ENCODE measurements around the gene SNRPF.
"Not testable (repeated sequence)": the region's sequence is repeated elsewhere in the genome, so short reads cannot be mapped to it uniquely, and the experiment has no call there.

The SNRPF gene

DNA sequence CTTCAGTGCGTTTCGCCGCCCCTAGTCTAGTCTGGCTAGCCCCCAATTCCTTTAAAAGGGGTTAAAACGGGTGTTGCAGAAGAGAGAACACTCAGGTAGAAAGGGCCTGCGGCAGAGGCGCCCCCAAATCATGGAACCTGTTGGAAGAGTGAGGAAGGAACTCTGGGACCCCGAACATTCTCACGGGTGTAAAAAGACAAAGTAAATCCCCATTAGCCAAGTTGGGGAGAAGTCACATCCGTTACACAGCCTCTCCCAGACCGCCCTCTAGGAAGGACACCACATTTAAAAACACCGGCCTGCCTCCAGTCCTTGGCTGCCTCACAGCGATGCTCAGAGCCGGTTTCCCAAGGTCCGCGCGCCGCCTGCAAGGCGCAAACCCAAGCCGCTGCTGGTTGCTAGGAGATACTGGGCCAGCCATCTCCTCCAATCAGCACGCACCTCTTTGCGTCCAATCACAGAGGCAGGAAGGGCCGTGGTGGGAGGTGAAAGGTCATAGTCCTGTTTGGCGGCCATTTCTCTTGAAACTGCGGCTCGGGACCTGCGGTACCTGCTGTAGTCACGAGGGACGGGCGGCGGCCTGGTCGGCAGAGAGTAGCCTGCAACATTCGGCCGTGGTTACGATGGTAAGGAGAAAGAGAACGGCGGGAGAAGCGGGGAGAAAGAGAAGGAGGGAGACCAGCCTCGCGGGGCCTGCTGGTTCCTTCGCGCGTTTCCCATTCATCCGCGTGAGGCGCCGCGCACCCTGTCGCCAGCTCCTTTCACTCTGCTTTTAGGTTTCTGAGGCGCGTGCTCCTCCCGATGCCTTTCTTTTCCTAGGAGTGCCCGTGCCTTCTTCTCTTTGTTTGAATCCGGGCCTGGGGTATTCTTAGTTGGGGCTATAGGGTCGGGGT is at the start of gene SNRPF:
Gene SNRPF, plus strand, starts transcription at position 502 of the 893 bp plus-strand sequence. Its CDS starts 122 bp downstream, at position 624.
- H3K4me1 ChIP-seq (ENCODE audit: insufficient read depth, low read length): peaks cover 7% of the 10 kb centered on the region; the same call in 1 of the 2 replicates
- H3K9me3 ChIP-seq (ENCODE audit: insufficient read depth, low read depth, low read length): 0 out of 2 replicates have a peak, but pooled peaks cover 3% of the 10 kb centered on the region
- H3K27ac ChIP-seq (ENCODE audit: low read length): peak within 1 kb of the TSS; percentile 16
- no peaks in the 10 kb centered on the region for H3K27me3 ChIP-seq (ENCODE audit: insufficient read depth, low read length)
- peak within 1 kb of the TSS; percentile 89 for H3K4me3 ChIP-seq (ENCODE audit: low read length)
- peak within 1 kb of the TSS; percentile 97 for H3K9ac ChIP-seq (ENCODE audit: low read depth, low read length)
- H3K36me3 ChIP-seq (ENCODE audit: insufficient read depth, low read depth, low read length): peaks cover 31% of the 10 kb centered on the region

DNA sequence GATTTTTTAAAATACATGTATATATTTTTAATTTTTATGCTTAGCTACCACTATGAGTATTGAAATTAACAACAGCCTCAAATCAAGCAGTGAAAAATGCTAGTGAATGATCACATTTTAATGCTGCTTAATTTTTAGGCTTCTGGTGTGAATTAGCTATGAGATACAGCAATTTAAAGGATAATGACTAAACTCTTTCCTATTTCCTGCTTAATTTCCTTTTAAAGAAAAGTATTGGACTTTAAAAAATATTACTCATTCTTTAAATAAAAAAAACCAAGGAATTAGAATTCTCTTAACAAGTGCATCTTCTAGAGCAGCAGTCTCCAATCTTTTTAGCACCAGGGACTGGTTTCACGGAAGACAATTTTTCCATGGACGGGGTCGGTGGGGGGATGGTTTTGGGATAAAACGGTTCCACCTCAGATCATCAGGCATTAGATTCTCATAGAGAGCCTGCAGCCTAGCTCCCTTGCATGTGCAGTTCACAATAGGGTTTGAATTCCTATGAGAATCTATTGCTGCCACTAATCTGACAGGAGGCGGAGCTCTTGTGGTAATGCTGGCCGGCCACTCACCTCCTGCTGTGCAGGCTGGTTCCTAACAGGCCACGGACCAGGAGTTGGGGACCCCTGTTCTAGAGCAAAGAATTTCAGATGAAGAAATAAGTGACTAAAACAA is 49.6 kb upstream of the SNRPF start:
- Histone ChIP-seq H3K27ac (ENCODE audit: low read length) (no peak overlapping the region), H3K27me3 (ENCODE audit: insufficient read depth, low read length) (no peaks in the 10 kb centered on the region), H3K4me3 (ENCODE audit: low read length) (no peak overlapping the region), H3K4me1 (ENCODE audit: insufficient read depth, low read length) (no peaks in the 10 kb centered on the region), H3K9ac (ENCODE audit: low read depth, low read length) (no peak overlapping the region), H3K9me3 (ENCODE audit: insufficient read depth, low read depth, low read length) (peaks cover 8% of the 10 kb centered on the region; the same call in 1 of the 2 replicates), H3K36me3 (ENCODE audit: insufficient read depth, low read depth, low read length) (no peaks in the 10 kb centered on the region)

DNA sequence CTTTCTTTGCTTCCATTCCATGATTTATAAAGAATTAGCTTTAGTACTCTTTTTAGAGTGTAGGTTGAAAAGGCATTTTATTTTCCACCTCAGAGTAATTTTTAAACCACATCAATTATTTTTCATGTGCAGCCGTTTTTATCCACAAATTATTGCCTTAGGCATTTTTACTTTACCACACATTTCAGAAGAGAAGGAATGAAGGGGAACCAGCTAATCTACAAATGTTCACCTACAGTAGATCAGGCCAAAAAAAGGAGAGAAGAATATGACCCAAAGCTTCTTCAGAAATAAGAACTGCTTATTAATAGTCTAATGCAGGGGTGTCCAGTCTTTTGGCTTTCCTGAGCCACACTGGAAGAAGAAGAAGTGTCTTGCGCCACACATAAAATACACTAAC is 48.3 kb upstream of the SNRPF start:
- Histone ChIP-seq H3K36me3 (ENCODE audit: insufficient read depth, low read depth, low read length) (no peaks in the 10 kb centered on the region), H3K4me1 (ENCODE audit: insufficient read depth, low read length) (no peaks in the 10 kb centered on the region), H3K27me3 (ENCODE audit: insufficient read depth, low read length) (no peaks in the 10 kb centered on the region), H3K9ac (ENCODE audit: low read depth, low read length) (no peak overlapping the region), H3K9me3 (ENCODE audit: insufficient read depth, low read depth, low read length) (peaks cover 8% of the 10 kb centered on the region; the same call in 1 of the 2 replicates), H3K4me3 (ENCODE audit: low read length) (no peak overlapping the region), H3K27ac (ENCODE audit: low read length) (no peak overlapping the region)

DNA sequence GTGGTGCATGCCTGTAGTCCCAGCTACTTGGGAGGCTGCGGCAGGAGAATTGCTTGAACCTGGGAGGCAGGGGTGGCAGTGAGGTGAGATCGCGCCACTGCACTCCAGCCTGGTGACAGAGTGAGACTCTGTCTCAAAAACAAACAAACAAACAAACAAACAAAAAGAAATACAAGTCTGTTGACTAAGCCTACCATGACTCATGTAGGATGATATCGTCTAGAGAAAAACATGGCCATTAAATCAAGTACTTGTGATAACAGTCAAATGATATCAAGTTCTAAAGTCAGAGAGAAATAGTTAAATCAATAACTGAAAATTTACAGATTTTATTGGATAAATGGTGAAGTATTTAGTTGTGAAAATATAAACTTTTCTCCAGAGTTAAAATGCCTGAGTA is 46.6 kb upstream of the SNRPF start:
- not testable (repeated sequence) for H3K9ac ChIP-seq (ENCODE audit: low read depth, low read length)

DNA sequence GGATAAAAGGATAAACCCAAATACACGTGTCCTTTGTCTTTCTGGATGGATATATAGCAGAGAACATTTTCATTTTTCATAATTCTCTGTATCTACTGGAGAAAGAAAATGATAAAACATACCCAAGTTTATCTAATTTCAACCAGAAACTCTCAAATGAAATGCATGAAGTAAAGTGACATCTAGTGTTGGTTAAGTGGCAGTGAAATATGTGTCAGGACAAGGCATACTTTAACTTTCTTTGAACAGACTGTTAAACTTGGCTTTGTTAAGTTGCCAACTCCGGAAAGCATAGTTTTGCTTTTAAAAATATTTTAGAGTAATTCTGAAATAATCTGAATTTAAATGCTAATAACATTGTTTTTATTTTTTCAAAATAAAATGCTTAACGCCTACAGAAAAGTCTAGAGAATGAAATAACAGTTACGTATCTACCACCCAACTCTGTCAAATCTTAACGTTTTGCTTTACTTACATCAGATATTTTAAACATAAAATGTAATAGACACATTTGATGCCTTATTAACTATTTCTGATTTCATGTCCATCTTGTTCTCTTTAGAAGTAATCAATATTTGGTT is 43.0 kb upstream of the SNRPF start:
- H3K9ac ChIP-seq (ENCODE audit: low read depth, low read length): no peak overlapping the region
- H3K27ac ChIP-seq (ENCODE audit: low read length): no peak overlapping the region
- no peaks in the 10 kb centered on the region for H3K36me3 ChIP-seq (ENCODE audit: insufficient read depth, low read depth, low read length)
- no peaks in the 10 kb centered on the region for H3K4me1 ChIP-seq (ENCODE audit: insufficient read depth, low read length)
- no peaks in the 10 kb centered on the region for H3K27me3 ChIP-seq (ENCODE audit: insufficient read depth, low read length)
- no peak overlapping the region for H3K4me3 ChIP-seq (ENCODE audit: low read length)
- H3K9me3 ChIP-seq (ENCODE audit: insufficient read depth, low read depth, low read length): no peaks in the 10 kb centered on the region

More for the DNA sequence above, 46.6 kb upstream of the SNRPF start:
- H3K4me1 ChIP-seq (ENCODE audit: insufficient read depth, low read length); H3K4me3 ChIP-seq (ENCODE audit: low read length); H3K36me3 ChIP-seq (ENCODE audit: insufficient read depth, low read depth, low read length); H3K27me3 ChIP-seq (ENCODE audit: insufficient read depth, low read length); H3K27ac ChIP-seq (ENCODE audit: low read length); H3K9me3 ChIP-seq (ENCODE audit: insufficient read depth, low read depth, low read length): not testable (repeated sequence)

DNA sequence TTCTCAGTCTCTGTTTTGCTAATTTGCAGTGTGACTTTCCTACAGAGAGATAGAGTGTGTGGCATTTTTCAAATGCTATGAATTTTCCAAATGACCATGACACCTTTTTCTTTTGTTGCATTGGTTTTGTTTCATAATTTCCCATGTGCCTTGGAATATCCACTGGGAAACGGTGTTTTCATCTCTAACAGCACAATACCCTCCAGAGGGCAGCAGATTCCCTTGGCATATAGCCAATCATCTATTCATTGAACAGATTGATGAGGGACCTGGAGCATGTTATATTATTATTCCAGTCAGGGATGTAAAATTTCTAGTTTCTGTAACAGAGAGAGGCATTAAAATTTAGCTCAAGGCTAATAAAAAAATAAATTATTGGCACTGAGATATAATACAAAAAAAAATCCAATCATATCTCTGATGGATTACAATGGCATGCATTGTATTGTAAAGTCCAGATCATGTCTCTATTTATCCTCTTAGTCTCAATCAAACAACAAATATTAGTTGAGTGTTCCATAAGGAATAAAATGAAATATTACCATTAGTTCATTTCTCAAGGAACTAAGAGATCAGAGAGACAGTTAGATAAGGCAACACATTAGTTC is 38.6 kb upstream of the SNRPF start:
- Histone ChIP-seq H3K9ac (ENCODE audit: low read depth, low read length) (no peak overlapping the region), H3K4me3 (ENCODE audit: low read length) (no peak overlapping the region), H3K4me1 (ENCODE audit: insufficient read depth, low read length) (no peaks in the 10 kb centered on the region), H3K9me3 (ENCODE audit: insufficient read depth, low read depth, low read length) (no peaks in the 10 kb centered on the region), H3K27ac (ENCODE audit: low read length) (no peak overlapping the region), H3K36me3 (ENCODE audit: insufficient read depth, low read depth, low read length) (no peaks in the 10 kb centered on the region), H3K27me3 (ENCODE audit: insufficient read depth, low read length) (no peaks in the 10 kb centered on the region)

DNA sequence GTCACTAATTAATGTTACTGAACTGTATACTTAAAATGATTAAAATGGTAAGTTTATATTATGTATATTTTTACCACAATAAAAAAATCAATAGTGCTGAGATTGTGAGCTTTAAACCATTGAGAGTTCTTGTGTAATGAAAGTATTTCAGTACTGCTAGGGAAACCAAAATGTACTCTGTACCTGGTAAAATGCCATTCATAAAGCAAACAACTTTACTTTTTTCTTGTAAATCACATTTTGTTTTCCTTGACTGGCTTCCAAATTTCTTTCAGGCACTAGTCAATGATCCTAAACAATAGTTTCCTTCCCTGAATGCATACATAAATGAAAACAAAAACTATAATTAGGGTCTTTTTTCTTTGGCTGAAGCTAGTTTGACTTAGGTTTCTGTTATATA is 29.4 kb upstream of the SNRPF start:
- no peak overlapping the region for H3K27ac ChIP-seq (ENCODE audit: low read length)
- no peaks in the 10 kb centered on the region for H3K27me3 ChIP-seq (ENCODE audit: insufficient read depth, low read length)
- no peak overlapping the region for H3K4me3 ChIP-seq (ENCODE audit: low read length)
- no peak overlapping the region for H3K9ac ChIP-seq (ENCODE audit: low read depth, low read length)
- no peaks in the 10 kb centered on the region for H3K36me3 ChIP-seq (ENCODE audit: insufficient read depth, low read depth, low read length)
- peaks cover 10% of the 10 kb centered on the region for H3K4me1 ChIP-seq (ENCODE audit: insufficient read depth, low read length)
- H3K9me3 ChIP-seq (ENCODE audit: insufficient read depth, low read depth, low read length): no peaks in the 10 kb centered on the region

DNA sequence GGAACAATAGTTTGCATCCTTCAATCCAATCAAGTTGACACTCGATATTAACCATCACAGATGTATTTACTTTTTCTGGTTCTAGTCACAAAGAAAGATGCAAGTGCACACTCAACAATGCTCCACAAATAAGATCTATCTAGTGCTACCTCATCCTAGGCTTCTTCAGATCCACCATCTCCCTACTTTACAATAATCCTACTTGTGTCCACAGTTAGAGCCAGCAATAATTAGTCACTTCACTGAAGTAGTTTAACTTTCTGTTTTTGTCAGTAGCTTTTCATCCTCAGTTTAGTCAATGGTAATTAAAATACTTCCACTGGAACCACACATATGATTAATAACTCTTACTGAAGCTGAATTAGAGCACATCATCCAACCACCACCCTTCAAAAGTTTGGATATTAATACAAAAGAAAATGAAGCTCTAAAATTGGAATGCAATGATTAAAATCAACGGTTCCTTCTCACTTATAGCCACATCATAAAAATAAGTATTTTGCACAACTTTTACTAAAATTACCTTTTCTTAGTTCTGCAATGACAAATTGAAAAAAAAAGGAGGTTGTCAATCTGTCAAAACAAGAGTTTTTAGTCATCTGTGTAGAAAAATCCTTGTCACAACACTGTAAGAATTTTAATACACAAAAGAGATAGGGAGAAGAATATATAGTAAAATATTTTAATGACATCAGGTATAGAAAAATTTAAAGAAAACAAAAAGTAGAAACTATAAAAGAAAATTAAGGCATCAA is 28.2 kb upstream of the SNRPF start:
- H3K27me3 ChIP-seq (ENCODE audit: insufficient read depth, low read length): no peaks in the 10 kb centered on the region
- H3K27ac ChIP-seq (ENCODE audit: low read length): no peak overlapping the region
- no peak overlapping the region for H3K9ac ChIP-seq (ENCODE audit: low read depth, low read length)
- no peaks in the 10 kb centered on the region for H3K9me3 ChIP-seq (ENCODE audit: insufficient read depth, low read depth, low read length)
- H3K4me3 ChIP-seq (ENCODE audit: low read length): no peak overlapping the region
- H3K4me1 ChIP-seq (ENCODE audit: insufficient read depth, low read length): peaks cover 10% of the 10 kb centered on the region
- H3K36me3 ChIP-seq (ENCODE audit: insufficient read depth, low read depth, low read length): no peaks in the 10 kb centered on the region

DNA sequence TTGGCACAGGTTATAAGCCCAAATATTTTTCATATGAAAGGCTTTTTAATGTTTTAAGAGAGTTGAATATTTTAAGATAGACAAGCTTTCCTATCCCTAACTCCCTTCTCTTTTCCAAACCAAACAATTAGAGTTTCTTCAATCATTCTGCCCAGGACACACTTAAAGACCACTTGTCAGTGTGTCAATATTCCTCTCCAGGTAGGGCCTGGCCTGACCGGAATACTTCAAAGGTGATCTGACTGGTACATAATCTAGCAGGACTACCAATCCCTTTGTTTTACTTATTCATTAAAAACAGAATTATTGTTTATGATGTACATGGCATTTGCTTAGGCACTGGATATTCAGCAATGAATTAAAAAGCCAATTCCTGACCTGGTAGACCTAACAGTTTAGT is 24.2 kb upstream of the SNRPF start:
- Histone ChIP-seq H3K4me3 (ENCODE audit: low read length) (no peak overlapping the region), H3K27me3 (ENCODE audit: insufficient read depth, low read length) (no peaks in the 10 kb centered on the region), H3K27ac (ENCODE audit: low read length) (no peak overlapping the region), H3K4me1 (ENCODE audit: insufficient read depth, low read length) (peaks cover 2% of the 10 kb centered on the region; the same call in 1 of the 2 replicates), H3K36me3 (ENCODE audit: insufficient read depth, low read depth, low read length) (no peaks in the 10 kb centered on the region), H3K9ac (ENCODE audit: low read depth, low read length) (no peak overlapping the region), H3K9me3 (ENCODE audit: insufficient read depth, low read depth, low read length) (no peaks in the 10 kb centered on the region)

DNA sequence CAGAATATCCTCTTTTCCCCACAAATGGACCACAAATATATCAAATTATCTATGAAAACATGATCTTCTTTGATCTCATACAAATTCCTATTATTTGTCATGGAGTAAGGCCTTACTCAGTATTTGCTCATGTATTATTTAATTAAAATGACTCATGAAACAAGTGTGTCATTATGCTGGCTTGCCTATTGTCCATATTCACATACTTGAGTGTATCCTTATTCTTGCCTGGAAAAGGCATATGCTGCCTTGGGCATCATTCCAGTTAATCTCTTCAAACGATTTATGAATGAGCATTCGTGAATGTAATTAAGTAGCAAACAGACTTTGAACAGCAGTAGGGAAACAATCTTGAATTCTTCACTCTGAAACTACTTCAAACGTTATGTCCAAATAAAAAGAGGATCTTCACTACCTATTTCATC is 22.6 kb upstream of the SNRPF start:
- no peaks in the 10 kb centered on the region for H3K36me3 ChIP-seq (ENCODE audit: insufficient read depth, low read depth, low read length)
- H3K27me3 ChIP-seq (ENCODE audit: insufficient read depth, low read length): no peaks in the 10 kb centered on the region
- H3K4me1 ChIP-seq (ENCODE audit: insufficient read depth, low read length): peaks cover 2% of the 10 kb centered on the region; the same call in 1 of the 2 replicates
- H3K9me3 ChIP-seq (ENCODE audit: insufficient read depth, low read depth, low read length): no peaks in the 10 kb centered on the region
- no peak overlapping the region for H3K4me3 ChIP-seq (ENCODE audit: low read length)
- no peak overlapping the region for H3K27ac ChIP-seq (ENCODE audit: low read length)
- H3K9ac ChIP-seq (ENCODE audit: low read depth, low read length): no peak overlapping the region

All from iPS-20b (cell line).